ENCODE measurements around the gene YPEL3.

The YPEL3 gene

DNA sequence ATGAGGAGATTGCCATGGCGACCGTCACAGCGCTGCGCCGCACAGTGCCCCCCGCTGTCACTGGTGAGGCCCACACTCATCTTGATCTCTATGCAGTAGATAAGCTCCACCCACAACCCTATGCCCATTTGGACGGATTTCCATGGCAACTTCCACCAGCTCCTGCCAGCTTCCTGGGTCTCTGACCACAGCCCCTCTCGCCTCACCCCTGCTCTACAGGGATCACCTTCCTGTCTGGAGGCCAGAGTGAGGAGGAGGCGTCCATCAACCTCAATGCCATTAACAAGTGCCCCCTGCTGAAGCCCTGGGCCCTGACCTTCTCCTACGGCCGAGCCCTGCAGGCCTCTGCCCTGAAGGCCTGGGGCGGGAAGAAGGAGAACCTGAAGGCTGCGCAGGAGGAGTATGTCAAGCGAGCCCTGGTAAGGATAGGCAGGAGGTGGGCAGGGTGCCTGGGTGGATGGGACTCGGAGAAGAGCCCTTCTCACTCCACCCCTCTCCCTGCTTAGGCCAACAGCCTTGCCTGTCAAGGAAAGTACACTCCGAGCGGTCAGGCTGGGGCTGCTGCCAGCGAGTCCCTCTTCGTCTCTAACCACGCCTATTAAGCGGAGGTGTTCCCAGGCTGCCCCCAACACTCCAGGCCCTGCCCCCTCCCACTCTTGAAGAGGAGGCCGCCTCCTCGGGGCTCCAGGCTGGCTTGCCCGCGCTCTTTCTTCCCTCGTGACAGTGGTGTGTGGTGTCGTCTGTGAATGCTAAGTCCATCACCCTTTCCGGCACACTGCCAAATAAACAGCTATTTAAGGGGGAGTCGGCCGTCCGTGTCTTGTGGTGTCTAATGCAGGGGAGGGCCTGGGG is 26.2 kb downstream of the YPEL3 start:
- DNase-seq (ENCODE audit: low spot score) = no peak

DNA sequence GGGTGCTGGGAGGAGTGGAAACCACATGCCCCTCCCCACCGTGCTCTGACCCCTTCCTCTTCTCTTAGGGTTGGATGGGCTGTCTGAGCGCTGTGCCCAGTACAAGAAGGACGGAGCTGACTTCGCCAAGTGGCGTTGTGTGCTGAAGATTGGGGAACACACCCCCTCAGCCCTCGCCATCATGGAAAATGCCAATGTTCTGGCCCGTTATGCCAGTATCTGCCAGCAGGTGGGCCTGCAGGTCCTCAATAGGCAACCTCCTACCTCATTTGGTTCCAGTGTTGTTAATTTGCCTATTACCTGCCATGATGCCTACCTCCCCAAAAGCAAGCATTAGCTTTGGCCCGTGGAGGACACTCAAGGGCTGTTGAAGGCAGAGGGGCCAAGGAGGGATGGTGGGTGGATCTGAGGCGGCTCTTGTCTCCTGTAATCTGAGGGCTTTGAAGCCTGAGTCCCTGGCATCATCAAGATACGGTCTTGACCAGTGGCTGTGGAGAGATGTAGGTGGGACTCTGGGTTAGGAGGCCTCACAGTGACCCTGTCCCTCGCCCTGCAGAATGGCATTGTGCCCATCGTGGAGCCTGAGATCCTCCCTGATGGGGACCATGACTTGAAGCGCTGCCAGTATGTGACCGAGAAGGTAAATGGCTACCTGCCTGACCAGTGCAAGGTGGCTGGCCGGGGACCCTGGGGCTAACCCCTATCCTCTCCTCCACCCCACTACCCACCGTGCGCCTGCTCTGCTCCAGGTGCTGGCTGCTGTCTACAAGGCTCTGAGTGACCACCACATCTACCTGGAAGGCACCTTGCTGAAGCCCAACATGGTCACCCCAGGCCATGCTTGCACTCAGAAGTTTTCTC is 27.0 kb downstream of the YPEL3 start:
- DNase-seq (ENCODE audit: low spot score) = no peak

DNA sequence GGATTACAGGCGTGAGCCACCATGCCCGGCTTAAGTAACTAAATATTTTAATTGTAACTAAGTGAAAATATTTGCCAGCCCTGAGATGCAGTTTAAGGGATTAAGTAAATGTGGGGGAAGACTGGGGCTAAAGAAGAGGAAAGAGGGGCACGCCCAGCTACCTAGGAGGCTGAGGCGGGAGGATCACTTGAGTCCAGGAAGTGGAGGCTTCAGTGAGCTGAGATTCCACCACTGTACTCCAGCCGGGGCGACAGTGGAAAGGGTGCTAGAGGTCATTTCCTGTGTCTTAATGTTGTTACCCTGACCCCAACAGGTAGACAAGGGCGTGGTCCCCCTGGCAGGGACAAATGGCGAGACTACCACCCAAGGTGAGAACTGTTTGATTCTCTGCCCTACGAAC is 27.7 kb downstream of the YPEL3 start:
- DNase-seq (ENCODE audit: low spot score) = no peak

- DNase-seq (ENCODE audit: low spot score) = no peak
Measured at GRCh38 chr16:30067584-30067916, 28.5 kb downstream of the YPEL3 start.

GRCh38 chr16:30066761-30067583 is 29.0 kb downstream of the YPEL3 start:
- no peak for DNase-seq (ENCODE audit: low spot score)

GRCh38 chr16:30065943-30066760 is 29.9 kb downstream of the YPEL3 start:
- DNase-seq (ENCODE audit: low spot score) = no peak

- DNase-seq (ENCODE audit: low spot score) = peak; percentile 98
Measured at GRCh38 chr16:30065102-30065942, 30.7 kb downstream of the YPEL3 start, which contains the start of gene ALDOA. ALDOA (plus strand) TSS chr16:30065760; CDS start chr16:30066898, 1,138 bp downstream.

GRCh38 chr16:30064729-30065101 is 31.3 kb downstream of the YPEL3 start:
- no peak for DNase-seq (ENCODE audit: low spot score)

DNA sequence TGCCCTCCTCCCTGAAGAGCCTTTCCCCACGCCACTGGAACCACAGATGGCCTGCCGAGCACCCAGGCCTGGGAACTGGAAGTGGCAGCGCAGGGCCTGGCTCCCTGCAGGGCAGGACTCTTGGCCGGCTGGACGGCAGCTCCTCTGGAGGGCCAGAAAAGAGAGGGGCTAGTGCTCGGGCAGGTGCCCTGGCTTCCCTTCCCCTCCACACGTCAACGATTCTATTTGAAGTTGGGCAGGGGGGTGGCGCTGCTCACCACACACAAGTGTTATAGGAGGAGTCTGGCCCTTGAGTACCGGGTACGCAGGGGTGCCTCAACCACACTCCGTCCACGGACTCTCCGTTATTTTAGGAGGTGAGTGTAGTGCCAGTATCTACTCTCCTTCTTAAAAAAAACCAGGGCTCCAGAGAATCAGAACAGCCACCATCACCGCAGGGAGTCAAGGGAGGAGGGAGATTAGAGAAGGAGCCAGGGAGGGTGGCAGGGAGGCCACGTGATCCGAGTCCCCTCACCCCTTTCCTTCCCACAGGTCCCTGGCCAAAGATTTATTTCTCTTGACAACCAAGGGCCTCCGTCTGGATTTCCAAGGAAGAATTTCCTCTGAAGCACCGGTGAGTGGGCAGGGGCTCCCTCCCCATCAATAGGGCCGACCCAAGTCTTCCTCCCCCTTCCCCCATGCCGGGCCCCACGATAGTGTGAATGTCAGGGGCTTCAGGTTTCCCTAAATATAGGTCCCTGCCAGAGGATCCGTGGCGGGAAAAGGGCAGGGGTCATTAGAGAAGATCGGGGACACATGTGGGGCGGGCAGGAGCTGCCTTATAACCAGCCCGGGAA is 31.9 kb downstream of the YPEL3 start:
- peak; percentile 81 for DNase-seq (ENCODE audit: low spot score)

DNA sequence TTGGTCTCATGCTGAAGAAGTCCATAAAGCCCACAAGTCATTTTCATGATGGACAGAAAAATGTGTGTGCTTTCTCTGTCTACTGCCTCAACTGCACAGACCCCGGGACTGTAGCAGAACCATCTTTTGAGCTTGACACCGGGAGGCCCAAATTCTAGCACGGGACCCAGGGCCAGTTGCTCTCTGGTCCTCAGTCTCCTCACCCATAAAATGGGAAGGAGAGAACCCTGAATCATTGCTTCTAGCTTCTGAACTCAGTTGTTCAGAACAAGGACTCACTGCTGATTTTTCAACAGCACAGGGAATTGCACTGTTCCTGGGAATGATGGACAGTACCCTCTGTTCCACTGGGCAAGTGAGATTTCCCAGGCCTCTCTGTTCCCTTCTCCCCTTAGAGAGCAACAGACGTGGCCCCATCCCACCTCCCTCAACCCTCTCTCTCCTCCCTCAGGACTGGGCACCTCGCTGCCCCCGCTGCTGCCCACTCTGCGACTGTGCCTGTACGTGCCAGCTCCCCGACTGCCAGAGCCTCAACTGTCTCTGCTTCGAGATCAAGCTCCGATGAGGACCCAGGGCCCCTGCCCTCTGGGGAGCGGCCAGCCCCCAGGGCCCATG is 32.6 kb downstream of the YPEL3 start:
- no peak for DNase-seq (ENCODE audit: low spot score)

- DNase-seq (ENCODE audit: low spot score) = no peak
Measured at GRCh38 chr16:30060836-30061554, 35.0 kb downstream of the YPEL3 start.

DNA sequence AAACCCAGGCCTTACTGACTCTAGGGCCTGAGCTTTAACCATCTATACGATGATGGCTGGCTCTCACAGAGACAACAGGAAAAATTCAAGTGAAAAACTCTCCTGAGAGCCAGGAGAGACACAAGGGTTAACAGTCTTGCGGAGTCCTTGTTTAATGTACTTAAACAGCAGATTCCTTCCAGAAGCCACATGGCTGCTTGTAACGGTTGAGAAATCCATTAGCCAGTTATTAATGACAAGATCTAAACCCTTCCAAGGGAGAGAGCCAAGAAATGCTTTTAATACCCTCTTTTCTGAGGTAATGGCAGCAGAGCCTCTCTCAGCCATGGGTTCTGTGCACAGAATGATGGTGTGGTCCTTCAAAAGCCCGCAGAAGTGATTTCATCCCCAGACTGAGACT is 35.7 kb downstream of the YPEL3 start:
- DNase-seq (ENCODE audit: low spot score) = no peak

DNA sequence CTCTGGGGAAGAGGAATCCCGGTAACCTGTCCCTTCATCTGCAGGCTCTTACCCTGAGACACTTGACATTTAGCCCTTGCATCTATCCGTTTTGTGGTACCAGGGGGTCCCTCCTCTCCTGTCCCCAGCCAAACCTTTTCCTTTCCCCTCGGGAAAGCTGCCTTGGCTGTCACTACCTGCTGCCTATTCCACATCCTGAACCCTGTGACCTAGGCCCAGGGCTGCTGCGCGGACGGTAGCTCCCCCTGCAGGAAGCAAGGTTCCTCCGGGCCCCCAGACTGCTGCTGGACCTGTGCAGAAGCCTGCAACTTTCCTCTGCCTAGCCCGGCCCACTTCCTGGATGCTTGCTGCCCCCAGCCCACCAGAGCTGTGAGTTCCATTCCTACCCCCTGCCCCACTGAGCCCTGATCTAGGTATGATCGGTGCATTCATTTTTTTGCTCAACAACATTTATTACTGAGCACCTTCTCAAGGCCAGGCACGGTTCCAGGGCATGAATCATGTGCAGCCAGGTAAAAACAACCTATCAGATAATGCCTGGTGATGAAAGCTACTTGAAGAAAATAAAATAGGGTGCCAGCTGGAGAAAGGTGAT is 41.0 kb downstream of the YPEL3 start:
- no peak for DNase-seq (ENCODE audit: low spot score)

DNA sequence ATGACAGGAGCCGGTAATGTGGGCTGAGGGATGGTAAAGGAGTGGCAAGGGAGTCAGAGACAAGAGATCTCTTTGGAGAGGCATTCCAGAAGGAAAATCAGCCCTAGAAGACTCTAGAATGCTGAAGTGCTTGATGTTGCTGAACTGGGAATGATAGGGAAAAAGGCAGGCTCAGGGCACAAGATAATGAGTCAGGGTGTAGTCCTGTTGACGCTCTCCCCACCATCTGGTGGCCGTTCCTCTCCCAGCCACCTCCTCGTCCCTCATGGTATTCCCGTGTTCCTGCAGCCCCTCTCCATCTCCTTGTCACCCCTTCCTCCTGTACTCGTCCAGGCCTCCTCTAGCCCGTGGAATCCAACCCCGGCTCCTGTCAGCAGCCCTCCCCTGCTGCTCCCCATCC is 41.6 kb downstream of the YPEL3 start:
- no peak for DNase-seq (ENCODE audit: low spot score)

DNA sequence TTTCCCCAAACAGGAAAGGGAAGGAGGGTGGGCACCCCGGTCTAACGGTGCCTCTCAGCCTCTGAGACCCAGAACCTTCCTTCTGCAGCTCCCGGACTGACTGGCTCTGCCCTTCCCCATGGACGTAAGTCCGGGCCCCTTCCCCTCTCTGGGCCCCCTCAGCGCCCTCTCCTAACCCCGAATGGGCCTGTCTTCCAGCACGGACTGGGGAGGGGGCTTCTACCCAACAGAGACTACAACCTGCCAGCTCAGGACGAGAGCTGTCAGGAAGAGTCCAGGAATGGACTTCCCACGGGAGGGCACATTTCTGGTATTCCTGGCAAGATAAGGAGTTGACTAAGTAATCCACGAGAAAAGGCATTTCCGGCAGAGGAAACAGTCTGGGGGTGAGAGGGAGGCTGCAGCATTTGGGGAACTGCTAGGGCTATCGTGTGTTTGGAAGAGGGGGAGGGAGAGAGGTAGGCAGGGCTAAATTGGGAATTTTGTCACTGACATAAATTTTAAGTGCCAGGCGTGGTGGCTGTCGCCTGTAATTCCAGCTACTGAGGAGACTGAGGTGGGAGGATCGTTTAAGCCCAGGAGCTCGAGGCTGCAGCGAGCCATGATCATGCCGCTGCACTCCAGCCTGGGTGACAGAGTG is 42.5 kb downstream of the YPEL3 start:
- no peak for DNase-seq (ENCODE audit: low spot score)

- peak; percentile 73 for DNase-seq (ENCODE audit: low spot score)
Measured at GRCh38 chr16:30052671-30053372, 43.2 kb downstream of the YPEL3 start.

- DNase-seq (ENCODE audit: low spot score) = no peak
Measured at GRCh38 chr16:30051518-30051917, 44.5 kb downstream of the YPEL3 start.
